Measurements from ENCODE around the gene ASH1L. TPM values are rescaled to one million over a fixed set of nuclear protein-coding genes. Genes with fewer than 3 reads are reported as not detected.
A peak's percentile ranks its signal among the peaks of the same experiment; 100 is the strongest.

Gene ASH1L
- total RNA-seq, 2 donors from 2014 or later = 34.0 to 51.4 TPM

- no peak for DNase-seq
- no peak overlapping the region for H3K27ac ChIP-seq
- H3K27me3 ChIP-seq = no peaks in the 10 kb centered on the region
- H3K36me3 ChIP-seq (replicated peaks in 1 of 2; ENCODE audit: insufficient read depth in 1 of 2, low read depth in 2 of 2) = peaks cover 0 to 6% of the 10 kb centered on the region in 2 donors
- intact Hi-C loops (cut with DNase I) = no loop called here
- H3K9me3 ChIP-seq = no peaks in the 10 kb centered on the region
- TF ChIP-seq CTCF (IDR thresholded peaks at IDR 0.05) = no peak
- TF ChIP-seq POLR2A (IDR thresholded peaks at IDR 0.05) = no peak
- H3K4me1 ChIP-seq = peaks cover 12% of the 10 kb centered on the region
- no peak overlapping the region for H3K4me3 ChIP-seq
- WGBS, 2 donors = 91% methylated on average over 4 of the region's 4 CpGs
- ATAC-seq = no peak
Observed at GRCh38 chr1:155327981-155328380, 234.6 kb downstream of the ASH1L start.

- no peak for TF ChIP-seq CTCF (IDR thresholded peaks at IDR 0.05)
- no peak for TF ChIP-seq POLR2A (IDR thresholded peaks at IDR 0.05)
- ATAC-seq = no peak
- intact Hi-C loops (cut with DNase I) = no loop called here
- H3K4me3 ChIP-seq = no peak overlapping the region
- WGBS, 2 donors = 81 to 92% methylated on average over 2 to 7 of the region's 7 CpGs
- peaks cover 0 to 6% of the 10 kb centered on the region in 2 donors for H3K36me3 ChIP-seq (replicated peaks in 1 of 2; ENCODE audit: insufficient read depth in 1 of 2, low read depth in 2 of 2)
- no peaks in the 10 kb centered on the region for H3K27me3 ChIP-seq
- H3K27ac ChIP-seq = no peak overlapping the region
- no peak for DNase-seq
- H3K9me3 ChIP-seq = no peaks in the 10 kb centered on the region
- peaks cover 23% of the 10 kb centered on the region for H3K4me1 ChIP-seq
Observed at GRCh38 chr1:155326631-155327037, 236.0 kb downstream of the ASH1L start.

- H3K36me3 ChIP-seq (replicated peaks in 1 of 2; ENCODE audit: insufficient read depth in 1 of 2, low read depth in 2 of 2) = peaks cover 0 to 6% of the 10 kb centered on the region in 2 donors
- 84 to 92% methylated on average over 6 of the region's 6 CpGs for WGBS, 2 donors
- intact Hi-C loops (cut with DNase I) = no loop called here
- DNase-seq = no peak
- H3K9me3 ChIP-seq = no peaks in the 10 kb centered on the region
- H3K27ac ChIP-seq = no peak overlapping the region
- TF ChIP-seq CTCF (IDR thresholded peaks at IDR 0.05) (no peak), POLR2A (IDR thresholded peaks at IDR 0.05) (no peak)
- H3K4me1 ChIP-seq = peaks cover 28% of the 10 kb centered on the region
- H3K4me3 ChIP-seq = no peak overlapping the region
- no peaks in the 10 kb centered on the region for H3K27me3 ChIP-seq
- ATAC-seq = no peak
Observed at GRCh38 chr1:155326020-155326526, 236.5 kb downstream of the ASH1L start.

- ATAC-seq = no peak
- DNase-seq = no peak
- Histone ChIP-seq H3K36me3 (replicated peaks in 1 of 2; ENCODE audit: insufficient read depth in 1 of 2, low read depth in 2 of 2) (peaks cover 0 to 2% of the 10 kb centered on the region in 2 donors), H3K9me3 (no peaks in the 10 kb centered on the region), H3K27me3 (no peaks in the 10 kb centered on the region), H3K27ac (peak overlapping the region in 3 of 4 donors; percentile 93 to 97 (median 97)), H3K4me3 (no peak overlapping the region), H3K4me1 (peaks cover 34% of the 10 kb centered on the region)
- 41% methylated on average over 2 to 6 of the region's 6 CpGs for WGBS, 2 donors
- TF ChIP-seq POLR2A (IDR thresholded peaks at IDR 0.05) (no peak), CTCF (IDR thresholded peaks at IDR 0.05) (no peak)
- intact Hi-C loops (cut with DNase I) = no loop called here
Observed at GRCh38 chr1:155325603-155325893, 237.1 kb downstream of the ASH1L start.

Measured in body of pancreas (tissue), 4 donors.